HepG2 (cell line): Measurements from ENCODE around the gene KHNYN. TPM values are rescaled to one million over a fixed set of nuclear protein-coding genes. Genes with fewer than 3 reads are reported as not detected.

Experiments
- ARNT ChIP-seq: fragments of 450-650 bp; IDR thresholded peaks from 2 replicates; pipeline ENCODE4 v1.6.1; 2017
- CEBPG ChIP-seq: IDR thresholded peaks from 2 replicates; pipeline ENCODE4 v1.6.1; 2016
- HNF1A ChIP-seq, 2 experiments: sonication (generic) in 1 of 2; formaldehyde crosslinking in 1 of 2; IDR thresholded peaks; 2 replicates each; pipeline versions ENCODE4 v1.4.0 to v1.6.1; 2016 to 2020; ENCODE audit warnings: borderline replicate concordance in 1 of 2, low read depth in 1 of 2, mild to moderate bottlenecking in 1 of 2, missing genetic modification reagents in 1 of 2
- HOXA3 ChIP-seq: sonication (generic); formaldehyde crosslinking; IDR thresholded peaks from 2 replicates; pipeline ENCODE4 v1.5.0; 2020; ENCODE audit warnings: missing genetic modification reagents
- HOXA7 ChIP-seq: sonication (generic); formaldehyde crosslinking; IDR thresholded peaks from 2 replicates; pipeline ENCODE4 v1.8.1; 2022; ENCODE audit warnings: mild to moderate bottlenecking, missing genetic modification reagents, moderate library complexity
- KLF12 ChIP-seq: sonication (generic); formaldehyde crosslinking; IDR thresholded peaks from 2 replicates; pipeline ENCODE4 v1.4.0; 2020; ENCODE audit warnings: missing genetic modification reagents, borderline replicate concordance
- MAFF ChIP-seq: IDR thresholded peaks from 2 replicates; pipeline ENCODE4 v1.6.1; 2011; ENCODE audit warnings: low read depth, low read length, improper control_type of control experiment
- NCOA2 ChIP-seq: sonication (generic); formaldehyde crosslinking; IDR thresholded peaks from 2 replicates; pipeline ENCODE4 v1.8.0; 2022; ENCODE audit warnings: inconsistent platforms
- SNAPC2 ChIP-seq: sonication (generic); formaldehyde crosslinking; IDR thresholded peaks from 2 replicates; pipeline ENCODE4 v1.8.1; 2022; ENCODE audit warnings: mild to moderate bottlenecking, missing genetic modification reagents
- SP4 ChIP-seq: sonication (generic); formaldehyde crosslinking; IDR thresholded peaks from 2 replicates; pipeline ENCODE4 v1.8.1; 2023; ENCODE audit warnings: mild to moderate bottlenecking, missing genetic modification reagents
- TERF1 ChIP-seq: sonication (generic); formaldehyde crosslinking; IDR thresholded peaks from 2 replicates; pipeline ENCODE4 v1.8.0; 2022; ENCODE audit warnings: mild to moderate bottlenecking, missing genetic modification reagents, moderate library complexity
- ZBTB26 ChIP-seq: IDR thresholded peaks from 2 replicates; pipeline ENCODE4 v1.6.1; 2016; ENCODE audit warnings: missing compliant biosample characterization, missing genetic modification reagents, borderline replicate concordance
- ZFP82 ChIP-seq: sonication (generic); formaldehyde crosslinking; IDR thresholded peaks from 2 replicates; pipeline ENCODE4 v1.5.1; 2020; ENCODE audit warnings: mild to moderate bottlenecking, missing genetic modification reagents, borderline replicate concordance
- ZNF230 ChIP-seq: sonication (generic); formaldehyde crosslinking; IDR thresholded peaks from 2 replicates; pipeline ENCODE4 v1.4.0; 2020; ENCODE audit warnings: mild to moderate bottlenecking, missing genetic modification reagents
- ZNF251 ChIP-seq: sonication (generic); formaldehyde crosslinking; IDR thresholded peaks from 2 replicates; pipeline ENCODE4 v1.9.0; 2021; ENCODE audit warnings: mild to moderate bottlenecking, missing genetic modification reagents
- ZNF354B ChIP-seq: sonication (generic); formaldehyde crosslinking; IDR thresholded peaks from 2 replicates; pipeline ENCODE4 v1.8.0; 2022; ENCODE audit warnings: mild to moderate bottlenecking, missing genetic modification reagents
- ZNF503 ChIP-seq: sonication (generic); formaldehyde crosslinking; IDR thresholded peaks from 2 replicates; pipeline ENCODE4 v1.4.0; 2020; ENCODE audit warnings: missing genetic modification reagents
- ZNF839 ChIP-seq: sonication (generic); formaldehyde crosslinking; IDR thresholded peaks from 2 replicates; pipeline ENCODE4 v1.4.0; 2020; ENCODE audit warnings: missing genetic modification reagents, mild to moderate bottlenecking, borderline replicate concordance
- ZSCAN30 ChIP-seq: sonication (generic); formaldehyde crosslinking; IDR thresholded peaks from 2 replicates; pipeline ENCODE4 v1.5.0; 2020; ENCODE audit warnings: mild to moderate bottlenecking, missing genetic modification reagents
- ZUFSP ChIP-seq: sonication (generic); formaldehyde crosslinking; IDR thresholded peaks from 2 replicates; pipeline ENCODE4 v1.9.0; 2021; ENCODE audit warnings: missing genetic modification reagents, mild to moderate bottlenecking, borderline replicate concordance
- polyA plus RNA-seq, 8 experiments: library from polyadenylated mRNA; depleted of rRNA in 3 of 8; stranded (reverse) in 7 of 8; unstranded in 1 of 8; fragments of >200 nt; fragmentation: Illumina TruSeq in 4 of 8; extraction: Trizol in 4 of 8; gene quantifications; 2 replicates each; pipeline versions ENCODE4 v1.2.1 to v1.2.3, GENCODE V29; 2011 to 2016; ENCODE audit warnings: low read depth in 4 of 8, missing spikeins in 1 of 8, mixed read lengths in 1 of 8; ENCODE audit not compliant: insufficient read depth in 1 of 8
- total RNA-seq, 5 experiments: library from RNA; depleted of rRNA; stranded (reverse); fragments of >200 nt; fragmentation: Illumina TruSeq; extraction: Trizol; gene quantifications; 2 replicates each; pipeline ENCODE4 v1.2.3, GENCODE V29; 2016; ENCODE audit warnings: low read depth in 1 of 5

KHNYN gene
- total and polyA plus RNA-seq, 2 of the 13 experiments (the other 11 are each of a cell fraction or from before 2014, with no cell fraction given) = 52.8 to 75.7 TPM

GRCh38 chr14:24399999-24400718, 29.6 kb upstream of the KHNYN start (continued):
- TF ChIP-seq ZNF251 (CRISPR knock-in tag) (no peak), ARNT (no peak), SNAPC2 (CRISPR knock-in tag) (peak; percentile 73; the same call in 1 of the 2 replicates), ZUFSP (no peak), NCOA2 (CRISPR knock-in tag) (no peak), ZNF354B (peak; percentile 64; the same call in 1 of the 2 replicates), HNF1A (IDR thresholded peaks at IDR 0.05; ENCODE audit: low read depth) (no peak), HNF1A (CRISPR knock-in tag; IDR thresholded peaks at IDR 0.05; ENCODE audit: borderline replicate concordance) (no peak), ZBTB26 (CRISPR knock-in tag) (no peak), SP4 (CRISPR knock-in tag) (peak; percentile 38; the same call in 1 of the 2 replicates), KLF12 (CRISPR knock-in tag) (no peak), HOXA3 (CRISPR knock-in tag) (no peak), ZNF503 (no peak), ZNF839 (CRISPR knock-in tag) (no peak), TERF1 (CRISPR knock-in tag) (no peak), ZNF230 (CRISPR knock-in tag) (0 out of 2 replicates have a peak, but pooled peaks have one; percentile 18), HOXA7 (CRISPR knock-in tag) (no peak), CEBPG (CRISPR knock-in tag) (no peak), MAFF (peak; percentile 83), ZFP82 (CRISPR knock-in tag) (no peak), ZSCAN30 (no peak)
